Measurements from ENCODE around the gene ADAM12. TPM values are rescaled to one million over a fixed set of nuclear protein-coding genes. Genes with fewer than 3 reads are reported as not detected.

Gene ADAM12
- total RNA-seq, 2 donors from 2014 or later = 0.71 to 1.2 TPM

GRCh38 chr10:126188679-126189200 lies 199.5 kb downstream of the ADAM12 start:
- TF ChIP-seq CTCF (IDR thresholded peaks at IDR 0.05) = no peak
- H3K36me3 ChIP-seq = no peaks in the 10 kb centered on the region
- no peaks in the 10 kb centered on the region for H3K4me1 ChIP-seq
- H3K27ac ChIP-seq = no peak overlapping the region
- H3K4me3 ChIP-seq = no peak overlapping the region
- no peaks in the 10 kb centered on the region for H3K9me3 ChIP-seq
- DNase-seq (ENCODE audit: low spot score) = no peak
- H3K27me3 ChIP-seq = no peaks in the 10 kb centered on the region

GRCh38 chr10:126187399-126187798 lies 200.9 kb downstream of the ADAM12 start:
- no peak for DNase-seq (ENCODE audit: low spot score)
- no peaks in the 10 kb centered on the region for H3K27me3 ChIP-seq
- H3K9me3 ChIP-seq = no peaks in the 10 kb centered on the region
- H3K4me3 ChIP-seq = no peak overlapping the region
- H3K27ac ChIP-seq = no peak overlapping the region
- no peaks in the 10 kb centered on the region for H3K4me1 ChIP-seq
- TF ChIP-seq CTCF (IDR thresholded peaks at IDR 0.05) = no peak
- H3K36me3 ChIP-seq = no peaks in the 10 kb centered on the region

GRCh38 chr10:126186766-126187165 lies 201.5 kb downstream of the ADAM12 start:
- TF ChIP-seq CTCF (IDR thresholded peaks at IDR 0.05) = no peak
- no peaks in the 10 kb centered on the region for H3K27me3 ChIP-seq
- no peak for DNase-seq (ENCODE audit: low spot score)
- no peaks in the 10 kb centered on the region for H3K4me1 ChIP-seq
- no peak overlapping the region for H3K27ac ChIP-seq
- no peaks in the 10 kb centered on the region for H3K36me3 ChIP-seq
- H3K4me3 ChIP-seq = no peak overlapping the region
- H3K9me3 ChIP-seq = no peaks in the 10 kb centered on the region

GRCh38 chr10:126185676-126186447 lies 202.4 kb downstream of the ADAM12 start:
- TF ChIP-seq CTCF (IDR thresholded peaks at IDR 0.05) = no peak
- H3K27ac ChIP-seq = no peak overlapping the region
- no peak for DNase-seq (ENCODE audit: low spot score)
- no peaks in the 10 kb centered on the region for H3K36me3 ChIP-seq
- no peaks in the 10 kb centered on the region for H3K4me1 ChIP-seq
- H3K27me3 ChIP-seq = no peaks in the 10 kb centered on the region
- H3K4me3 ChIP-seq = no peak overlapping the region
- no peaks in the 10 kb centered on the region for H3K9me3 ChIP-seq

GRCh38 chr10:126181626-126182025 lies 206.7 kb downstream of the ADAM12 start:
- Histone ChIP-seq H3K36me3 (no peaks in the 10 kb centered on the region), H3K4me1 (no peaks in the 10 kb centered on the region), H3K27me3 (no peaks in the 10 kb centered on the region), H3K9me3 (no peaks in the 10 kb centered on the region), H3K4me3 (no peak overlapping the region), H3K27ac (no peak overlapping the region)
- no peak for DNase-seq (ENCODE audit: low spot score)
- TF ChIP-seq CTCF (IDR thresholded peaks at IDR 0.05) = no peak
